ENCODE measurements around the gene FAM185A.
"Not testable (repeated sequence)": the region's sequence is repeated elsewhere in the genome, so short reads cannot be mapped to it uniquely, and the experiment has no call there.

GRCh38 chr7:102729670-102730069, 19.1 kb upstream of the FAM185A start:
- not testable (repeated sequence) for TF ChIP-seq CTCF, POLR2A (IDR thresholded peaks at IDR 0.05)

Measured in heart left ventricle (tissue), 13 donors.